ENCODE measurements around the gene DNAI2.

- no peak for TF ChIP-seq EZH2 (IDR thresholded peaks at IDR 0.05)
- TF ChIP-seq FOXP2 (optimal IDR thresholded peaks at IDR 0.05; ENCODE audit: control extremely low read depth, extremely low read length, insufficient read depth): no peak
- TF ChIP-seq POLR2AphosphoS5 (IDR thresholded peaks at IDR 0.05; ENCODE audit: borderline replicate concordance, low read depth, low read length): no peak
Observed at GRCh38 chr17:74354561-74354960, 80.5 kb downstream of the DNAI2 start.
